Vagina (tissue), 2 donors: ENCODE data around the gene SMOC2.

ENCODE experiments used
- POLR2A ChIP-seq, 2 donors: fragments of 450-650 bp; IDR thresholded peaks; one replicate each; pipeline ENCODE4 v1.6.1; 2017; ENCODE audit warnings: antibody characterized with exemption in 2 of 2, mild to moderate bottlenecking in 2 of 2, moderate library complexity in 2 of 2
- TF ChIP-seq, protein P1 (sequence below), 3 experiments: fragments of 450-650 bp in 2 of 3; fragments of 200-600 bp in 1 of 3; sonication (generic) in 1 of 3; IDR thresholded peaks; one replicate each; pipeline ENCODE4 v1.5.1; 2017 to 2019; ENCODE audit warnings: antibody characterized with exemption in 3 of 3, mild to moderate bottlenecking in 2 of 3, moderate library complexity in 2 of 3

DNA sequence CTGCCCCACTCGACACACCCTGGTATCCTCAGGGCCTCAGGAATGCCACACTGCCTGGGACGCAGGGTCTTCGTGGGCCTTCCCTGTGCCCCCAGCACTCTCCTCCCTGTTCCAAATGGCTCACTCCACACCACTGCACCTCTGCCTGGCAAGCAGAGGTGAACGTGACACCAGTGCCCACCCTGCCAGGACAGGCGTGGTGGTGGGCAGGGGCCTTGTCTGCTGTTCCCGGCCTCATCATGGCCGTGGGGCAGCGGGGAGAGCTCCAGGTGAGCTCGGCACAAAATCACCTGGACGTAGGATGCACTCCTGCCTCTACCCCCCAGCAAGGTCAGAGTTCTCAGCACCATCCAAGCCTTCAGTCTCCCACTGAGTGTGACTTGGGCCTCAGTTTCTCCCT lies 202.4 kb downstream of the SMOC2 start:
- TF ChIP-seq, protein P1, sequence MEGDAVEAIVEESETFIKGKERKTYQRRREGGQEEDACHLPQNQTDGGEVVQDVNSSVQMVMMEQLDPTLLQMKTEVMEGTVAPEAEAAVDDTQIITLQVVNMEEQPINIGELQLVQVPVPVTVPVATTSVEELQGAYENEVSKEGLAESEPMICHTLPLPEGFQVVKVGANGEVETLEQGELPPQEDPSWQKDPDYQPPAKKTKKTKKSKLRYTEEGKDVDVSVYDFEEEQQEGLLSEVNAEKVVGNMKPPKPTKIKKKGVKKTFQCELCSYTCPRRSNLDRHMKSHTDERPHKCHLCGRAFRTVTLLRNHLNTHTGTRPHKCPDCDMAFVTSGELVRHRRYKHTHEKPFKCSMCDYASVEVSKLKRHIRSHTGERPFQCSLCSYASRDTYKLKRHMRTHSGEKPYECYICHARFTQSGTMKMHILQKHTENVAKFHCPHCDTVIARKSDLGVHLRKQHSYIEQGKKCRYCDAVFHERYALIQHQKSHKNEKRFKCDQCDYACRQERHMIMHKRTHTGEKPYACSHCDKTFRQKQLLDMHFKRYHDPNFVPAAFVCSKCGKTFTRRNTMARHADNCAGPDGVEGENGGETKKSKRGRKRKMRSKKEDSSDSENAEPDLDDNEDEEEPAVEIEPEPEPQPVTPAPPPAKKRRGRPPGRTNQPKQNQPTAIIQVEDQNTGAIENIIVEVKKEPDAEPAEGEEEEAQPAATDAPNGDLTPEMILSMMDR (IDR thresholded peaks at IDR 0.05) = no peak
- no peak for TF ChIP-seq POLR2A (IDR thresholded peaks at IDR 0.05)
